SK-N-SH treated with all-trans-retinoic acid at 6 μM for 48 hours (cell line): ENCODE measurements around the gene TUBGCP2.

Experiments used
- ARNTL ChIP-seq: fragments of 450-650 bp; formaldehyde crosslinking; IDR thresholded peaks from 2 replicates; pipeline ENCODE4 v1.5.0; 2020; ENCODE audit warnings: low read depth, mild to moderate bottlenecking, moderate library complexity, borderline replicate concordance
- ESRRG ChIP-seq: fragments of 250-450 bp; sonication (Bioruptor Pico); IDR thresholded peaks from 2 replicates; pipeline ENCODE4 v1.6.1; 2021; ENCODE audit warnings: mild to moderate bottlenecking
- ISL1 ChIP-seq: fragments of 250-450 bp; sonication (Bioruptor Pico); IDR thresholded peaks from 2 replicates; pipeline ENCODE4 v2.1.2; 2022; ENCODE audit warnings: mild to moderate bottlenecking, moderate library complexity
- OSR1 ChIP-seq: fragments of 250-450 bp; sonication (Bioruptor Pico); IDR thresholded peaks from 2 replicates; pipeline ENCODE4 v1.8.0; 2022; ENCODE audit warnings: moderate library complexity, mild to moderate bottlenecking, inconsistent platforms
- SNAI2 ChIP-seq: fragments of 250-450 bp; sonication (Bioruptor Pico); IDR thresholded peaks from 2 replicates; pipeline ENCODE4 v1.5.0; 2020; ENCODE audit warnings: mild to moderate bottlenecking, moderate library complexity
- TOX ChIP-seq: fragments of 250-450 bp; sonication (Bioruptor Pico); IDR thresholded peaks from 2 replicates; pipeline ENCODE4 v1.8.0; 2021; ENCODE audit warnings: mild to moderate bottlenecking, moderate library complexity, borderline replicate concordance
- ZNF70 ChIP-seq: fragments of 450-650 bp; formaldehyde crosslinking; IDR thresholded peaks from 2 replicates; pipeline ENCODE4 v1.5.0; 2020; ENCODE audit warnings: mild to moderate bottlenecking, moderate library complexity
- ZNF8 ChIP-seq: fragments of 450-650 bp; formaldehyde crosslinking; IDR thresholded peaks from 2 replicates; pipeline ENCODE4 v1.5.0; 2020; ENCODE audit warnings: mild to moderate bottlenecking, moderate library complexity
- TF ChIP-seq, protein P1 (sequence below): fragments of 250-450 bp; sonication (Bioruptor Pico); IDR thresholded peaks from 2 replicates; pipeline ENCODE4 v1.8.0; 2020; ENCODE audit warnings: mild to moderate bottlenecking, moderate library complexity, borderline replicate concordance
- TF ChIP-seq, protein P2 (sequence below): fragments of 250-450 bp; sonication (Bioruptor Pico); IDR thresholded peaks from 2 replicates; pipeline ENCODE4 v1.8.0; 2021; ENCODE audit warnings: low read depth, mild to moderate bottlenecking, moderate library complexity, borderline replicate concordance
- TF ChIP-seq, protein P3 (sequence below): fragments of 250-450 bp; sonication (Bioruptor Pico); IDR thresholded peaks from 2 replicates; pipeline ENCODE4 v1.5.1; 2021; ENCODE audit warnings: mild to moderate bottlenecking, moderate library complexity

DNA sequence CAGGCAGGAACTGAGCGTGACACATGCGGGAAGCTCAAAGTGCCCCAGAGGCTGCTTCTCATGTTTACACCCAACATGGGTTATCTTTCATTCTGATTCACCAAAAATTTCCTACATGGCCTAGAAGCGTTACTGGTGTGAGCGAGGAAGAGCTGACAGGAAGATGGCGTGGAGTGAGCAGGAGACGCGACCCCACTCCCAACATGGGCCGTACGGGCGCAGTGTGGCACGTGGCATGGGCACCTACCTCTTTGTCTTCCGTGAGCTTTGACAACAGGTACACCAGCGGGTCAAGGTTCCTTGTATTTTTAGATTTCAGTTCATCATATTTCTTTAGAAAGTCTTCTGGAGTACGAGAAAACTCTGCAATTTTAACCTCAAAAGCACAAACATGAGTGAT lies 8.9 kb downstream of the TUBGCP2 start:
- TF ChIP-seq OSR1 (CRISPR knock-in tag) (no peak), TOX (CRISPR knock-in tag) (no peak), ISL1 (CRISPR knock-in tag) (no peak), ZNF8 (CRISPR knock-in tag) (no peak), ESRRG (CRISPR knock-in tag) (no peak), ARNTL (CRISPR knock-in tag) (no peak), ZNF70 (CRISPR knock-in tag) (no peak), SNAI2 (CRISPR knock-in tag) (no peak)
- TF ChIP-seq, protein P1, sequence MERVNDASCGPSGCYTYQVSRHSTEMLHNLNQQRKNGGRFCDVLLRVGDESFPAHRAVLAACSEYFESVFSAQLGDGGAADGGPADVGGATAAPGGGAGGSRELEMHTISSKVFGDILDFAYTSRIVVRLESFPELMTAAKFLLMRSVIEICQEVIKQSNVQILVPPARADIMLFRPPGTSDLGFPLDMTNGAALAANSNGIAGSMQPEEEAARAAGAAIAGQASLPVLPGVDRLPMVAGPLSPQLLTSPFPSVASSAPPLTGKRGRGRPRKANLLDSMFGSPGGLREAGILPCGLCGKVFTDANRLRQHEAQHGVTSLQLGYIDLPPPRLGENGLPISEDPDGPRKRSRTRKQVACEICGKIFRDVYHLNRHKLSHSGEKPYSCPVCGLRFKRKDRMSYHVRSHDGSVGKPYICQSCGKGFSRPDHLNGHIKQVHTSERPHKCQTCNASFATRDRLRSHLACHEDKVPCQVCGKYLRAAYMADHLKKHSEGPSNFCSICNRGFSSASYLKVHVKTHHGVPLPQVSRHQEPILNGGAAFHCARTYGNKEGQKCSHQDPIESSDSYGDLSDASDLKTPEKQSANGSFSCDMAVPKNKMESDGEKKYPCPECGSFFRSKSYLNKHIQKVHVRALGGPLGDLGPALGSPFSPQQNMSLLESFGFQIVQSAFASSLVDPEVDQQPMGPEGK, result no peak
- TF ChIP-seq, protein P2, sequence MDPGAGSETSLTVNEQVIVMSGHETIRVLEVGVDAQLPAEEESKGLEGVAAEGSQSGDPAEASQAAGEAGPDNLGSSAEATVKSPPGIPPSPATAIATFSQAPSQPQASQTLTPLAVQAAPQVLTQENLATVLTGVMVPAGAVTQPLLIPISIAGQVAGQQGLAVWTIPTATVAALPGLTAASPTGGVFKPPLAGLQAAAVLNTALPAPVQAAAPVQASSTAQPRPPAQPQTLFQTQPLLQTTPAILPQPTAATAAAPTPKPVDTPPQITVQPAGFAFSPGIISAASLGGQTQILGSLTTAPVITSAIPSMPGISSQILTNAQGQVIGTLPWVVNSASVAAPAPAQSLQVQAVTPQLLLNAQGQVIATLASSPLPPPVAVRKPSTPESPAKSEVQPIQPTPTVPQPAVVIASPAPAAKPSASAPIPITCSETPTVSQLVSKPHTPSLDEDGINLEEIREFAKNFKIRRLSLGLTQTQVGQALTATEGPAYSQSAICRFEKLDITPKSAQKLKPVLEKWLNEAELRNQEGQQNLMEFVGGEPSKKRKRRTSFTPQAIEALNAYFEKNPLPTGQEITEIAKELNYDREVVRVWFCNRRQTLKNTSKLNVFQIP (CRISPR knock-in tag), result no peak
- TF ChIP-seq, protein P3, sequence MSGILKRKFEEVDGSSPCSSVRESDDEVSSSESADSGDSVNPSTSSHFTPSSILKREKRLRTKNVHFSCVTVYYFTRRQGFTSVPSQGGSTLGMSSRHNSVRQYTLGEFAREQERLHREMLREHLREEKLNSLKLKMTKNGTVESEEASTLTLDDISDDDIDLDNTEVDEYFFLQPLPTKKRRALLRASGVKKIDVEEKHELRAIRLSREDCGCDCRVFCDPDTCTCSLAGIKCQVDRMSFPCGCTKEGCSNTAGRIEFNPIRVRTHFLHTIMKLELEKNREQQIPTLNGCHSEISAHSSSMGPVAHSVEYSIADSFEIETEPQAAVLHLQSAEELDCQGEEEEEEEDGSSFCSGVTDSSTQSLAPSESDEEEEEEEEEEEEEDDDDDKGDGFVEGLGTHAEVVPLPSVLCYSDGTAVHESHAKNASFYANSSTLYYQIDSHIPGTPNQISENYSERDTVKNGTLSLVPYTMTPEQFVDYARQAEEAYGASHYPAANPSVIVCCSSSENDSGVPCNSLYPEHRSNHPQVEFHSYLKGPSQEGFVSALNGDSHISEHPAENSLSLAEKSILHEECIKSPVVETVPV (CRISPR knock-in tag), result no peak
